HEK293T (cell line): ENCODE data around the gene TMC6.

Experiments used
- CTCF ChIA-PET: fragments of 350-600 bp; formaldehyde crosslinking; extraction: SDS; loops from one replicate; lab custom pipeline; 2021; ENCODE audit warnings: antibody characterized with exemption, inconsistent platforms; lab: Yijun Ruan, JAX
- POLR2A ChIA-PET: fragments of 350-600 bp; formaldehyde crosslinking; extraction: SDS; loops from one replicate; lab custom pipeline; 2020; ENCODE audit warnings: antibody characterized with exemption, inconsistent platforms; lab: Yijun Ruan, JAX
- DNase-seq: peaks from one replicate; pipeline ENCODE4 v3.0.0; 2012; ENCODE audit warnings: mixed read lengths; ENCODE audit errors: extremely low spot score
- ARNT ChIP-seq: fragments of 450-650 bp; IDR thresholded peaks from 2 replicates; pipeline ENCODE4 v1.6.1; 2017; ENCODE audit warnings: mild to moderate bottlenecking
- BHLHE40 ChIP-seq: fragments of 450-650 bp; IDR thresholded peaks from 2 replicates; pipeline ENCODE4 v1.6.1; 2016; ENCODE audit warnings: mild to moderate bottlenecking, moderate library complexity, borderline replicate concordance
- CTBP1 ChIP-seq: fragments of 450-650 bp; IDR thresholded peaks from 2 replicates; pipeline ENCODE4 v1.6.1; 2016; ENCODE audit warnings: borderline replicate concordance
- ELF4 ChIP-seq: fragments of 450-650 bp; IDR thresholded peaks from 2 replicates; pipeline ENCODE4 v1.6.1; 2017; ENCODE audit warnings: antibody characterized with exemption
- FOXA1 ChIP-seq: fragments of 450-650 bp; IDR thresholded peaks from 2 replicates; pipeline ENCODE4 v1.6.1; 2016; ENCODE audit warnings: mild to moderate bottlenecking
- FOXK2 ChIP-seq: fragments of 450-650 bp; IDR thresholded peaks from 2 replicates; pipeline ENCODE4 v1.6.1; 2016; ENCODE audit warnings: mild to moderate bottlenecking
- FOXM1 ChIP-seq: fragments of 450-650 bp; IDR thresholded peaks from 2 replicates; pipeline ENCODE4 v1.6.1; 2017; ENCODE audit warnings: mild to moderate bottlenecking, borderline replicate concordance
- HDGF ChIP-seq: fragments of 450-650 bp; IDR thresholded peaks from 2 replicates; pipeline ENCODE4 v1.6.1; 2017; ENCODE audit warnings: antibody characterized with exemption, borderline replicate concordance
- L3MBTL2 ChIP-seq: fragments of 450-650 bp; conservative IDR thresholded peaks from 2 replicates; pipeline ENCODE4 v1.6.1; 2016; ENCODE audit warnings: mild to moderate bottlenecking
- LEF1 ChIP-seq: fragments of 450-650 bp; IDR thresholded peaks from 2 replicates; pipeline ENCODE4 v1.6.1; 2017; ENCODE audit warnings: mild to moderate bottlenecking, borderline replicate concordance
- NFRKB ChIP-seq: fragments of 450-650 bp; IDR thresholded peaks from 2 replicates; pipeline ENCODE4 v1.6.1; 2016; ENCODE audit warnings: mild to moderate bottlenecking, moderate library complexity
- PKNOX1 ChIP-seq: fragments of 450-650 bp; IDR thresholded peaks from 2 replicates; pipeline ENCODE4 v1.6.1; 2016
- SP1 ChIP-seq: fragments of 450-650 bp; IDR thresholded peaks from 2 replicates; pipeline ENCODE4 v1.6.1; 2017
- SUZ12 ChIP-seq: fragments of 450-650 bp; IDR thresholded peaks from 2 replicates; pipeline ENCODE4 v1.6.1; 2016; ENCODE audit warnings: mild to moderate bottlenecking
- TARDBP ChIP-seq: fragments of 450-650 bp; IDR thresholded peaks from 2 replicates; pipeline ENCODE4 v1.6.1; 2016
- ZNF384 ChIP-seq: fragments of 450-650 bp; IDR thresholded peaks from 2 replicates; pipeline ENCODE4 v1.6.1; 2016

TMC6 gene

GRCh38 chr17:78113804-78114785, 14.5 kb downstream of the TMC6 start:
- DNase-seq: no peak
- TF ChIP-seq CTBP1 (no peak), HDGF (no peak), NFRKB (no peak), FOXA1 (no peak), LEF1 (no peak), SUZ12 (no peak)
- POLR2A ChIA-PET: no interaction called here
- CTCF ChIA-PET: interaction anchor here (0.6 to 1.2 kb wide), 3 partner anchors 17 to 22 kb away, joined by 3 to 5 read pairs (median 3); no protein-coding TSS in a partner anchor

DNA sequence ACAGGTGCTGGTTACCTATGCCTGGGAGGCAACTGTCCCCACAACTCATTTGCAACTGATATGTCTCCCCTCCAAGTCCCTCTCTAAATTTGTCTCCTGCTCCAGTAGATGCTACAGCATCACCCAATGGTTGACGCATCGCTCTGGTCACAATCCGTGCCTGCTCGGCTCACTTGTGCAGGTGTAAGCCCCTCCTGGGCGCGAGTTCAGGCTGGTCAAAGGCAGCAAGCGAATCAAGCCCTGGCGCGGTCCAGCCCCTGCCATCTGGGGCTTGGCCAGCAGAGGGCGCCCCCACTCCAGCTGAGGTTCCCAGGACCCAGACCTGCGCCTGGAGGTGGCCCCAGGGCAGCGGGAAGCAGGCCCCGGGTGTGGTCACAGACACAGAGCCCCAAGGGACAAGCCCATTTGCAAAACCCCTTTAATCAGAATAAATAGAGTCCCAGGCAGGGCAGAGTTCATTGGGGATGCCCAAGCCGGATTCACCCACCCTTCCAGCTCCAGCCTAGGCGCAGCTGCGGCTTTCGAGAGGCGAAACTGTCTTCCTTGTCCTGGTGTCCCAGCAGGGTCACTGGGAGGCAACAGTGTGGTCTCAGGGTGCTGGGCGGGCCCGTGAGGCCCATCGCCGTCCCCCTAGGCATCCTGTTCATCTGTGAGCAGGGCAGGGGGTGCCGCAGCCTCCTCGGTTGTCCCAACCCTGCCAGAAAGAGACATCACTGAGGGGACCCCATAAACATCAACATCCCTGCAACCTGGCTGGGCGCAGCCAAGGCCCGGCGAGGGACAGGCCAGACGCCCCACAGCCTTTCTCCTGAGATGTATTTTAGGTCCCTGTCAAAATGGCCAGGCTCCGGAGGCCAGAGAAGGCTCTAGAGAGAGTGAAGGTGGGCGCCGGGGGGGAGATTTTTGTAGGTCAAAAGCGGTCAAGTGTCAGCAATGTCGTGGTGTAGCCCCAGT, 15.8 kb downstream of the TMC6 start:
- POLR2A ChIA-PET: interaction anchor here (1.0 kb wide), 1 partner anchor 73 kb away, joined by 3 read pairs; no protein-coding TSS in a partner anchor
- DNase-seq: peak; percentile 93
- TF ChIP-seq ARNT (0 out of 2 replicates have a peak, but pooled peaks have one; percentile 12), HDGF (no peak)
- CTCF ChIA-PET: interaction anchor here (0.8 to 1.0 kb wide), 2 partner anchors 12 to 22 kb away, joined by 4 to 5 read pairs; no protein-coding TSS in a partner anchor

- TF ChIP-seq FOXA1 (no peak), SUZ12 (no peak), SP1 (no peak), ZNF384 (no peak), ELF4 (no peak), LEF1 (no peak), NFRKB (no peak), CTBP1 (no peak), BHLHE40 (no peak), PKNOX1 (no peak), FOXK2 (no peak), ARNT (no peak), HDGF (no peak), FOXM1 (no peak), TARDBP (no peak)
- ChIA-PET CTCF (interaction anchor here (1.7 kb wide), 1 partner anchor 27 kb away, joined by 6 read pairs; no protein-coding TSS in a partner anchor), POLR2A (interaction anchor here (1.0 to 1.1 kb wide), 2 partner anchors 64 to 74 kb away, joined by 3 read pairs; no protein-coding TSS in a partner anchor)
- no peak for DNase-seq
These were observed 16.6 kb downstream of the TMC6 start for GRCh38 chr17:78111727-78112517.

- TF ChIP-seq BHLHE40 (no peak), TARDBP (no peak), FOXM1 (no peak), ELF4 (no peak), PKNOX1 (no peak), L3MBTL2 (no peak), ZNF384 (no peak), CTBP1 (no peak), SUZ12 (no peak), ARNT (no peak), HDGF (no peak), LEF1 (no peak), FOXA1 (no peak), FOXK2 (no peak), SP1 (no peak), NFRKB (no peak)
- DNase-seq: no peak
- CTCF ChIA-PET: interaction anchor here (1.7 kb wide), 1 partner anchor 26 kb away, joined by 6 read pairs; no protein-coding TSS in a partner anchor
- POLR2A ChIA-PET: interaction anchor here (1.1 kb wide), 1 partner anchor 65 kb away, joined by 3 read pairs; no protein-coding TSS in a partner anchor
These were observed 17.4 kb downstream of the TMC6 start for GRCh38 chr17:78111016-78111726.
